ENCODE data around the gene PAQR7.

PAQR7 gene

GRCh38 chr1:25902462-25902861 is 27.0 kb upstream of the PAQR7 start:
- DNase-seq (ENCODE audit: insufficient read length, low spot score) (no peak), FAIRE-seq (no peak)
- TF ChIP-seq CTCF (IDR thresholded peaks at IDR 0.05; ENCODE audit: insufficient read depth, missing control alignments) = no peak

GRCh38 chr1:25900219-25900618 is 24.7 kb upstream of the PAQR7 start:
- FAIRE-seq (no peak), DNase-seq (ENCODE audit: insufficient read length, low spot score) (no peak)
- TF ChIP-seq CTCF (IDR thresholded peaks at IDR 0.05; ENCODE audit: insufficient read depth, missing control alignments) = no peak

- TF ChIP-seq CTCF (IDR thresholded peaks at IDR 0.05; ENCODE audit: insufficient read depth, missing control alignments) = no peak
- no peak for DNase-seq (ENCODE audit: insufficient read length, low spot score)
- no peak for FAIRE-seq
These were observed 24.3 kb upstream of the PAQR7 start for GRCh38 chr1:25899792-25900191.

- FAIRE-seq (no peak), DNase-seq (ENCODE audit: insufficient read length, low spot score) (no peak)
- TF ChIP-seq CTCF (IDR thresholded peaks at IDR 0.05; ENCODE audit: insufficient read depth, missing control alignments) = no peak
These were observed 22.9 kb upstream of the PAQR7 start for GRCh38 chr1:25898223-25899015.

GRCh38 chr1:25897754-25898153 is 22.2 kb upstream of the PAQR7 start:
- no peak for TF ChIP-seq CTCF (IDR thresholded peaks at IDR 0.05; ENCODE audit: insufficient read depth, missing control alignments)
- DNase-seq (ENCODE audit: insufficient read length, low spot score) (no peak), FAIRE-seq (no peak)

- FAIRE-seq = no peak
- TF ChIP-seq CTCF (IDR thresholded peaks at IDR 0.05; ENCODE audit: insufficient read depth, missing control alignments) = no peak
- no peak for DNase-seq (ENCODE audit: insufficient read length, low spot score)
These were observed 20.8 kb upstream of the PAQR7 start for GRCh38 chr1:25896266-25896665.

- DNase-seq (ENCODE audit: insufficient read length, low spot score) (peak; percentile 41), FAIRE-seq (no peak)
- peak; percentile 98 for TF ChIP-seq CTCF (IDR thresholded peaks at IDR 0.05; ENCODE audit: insufficient read depth, missing control alignments)
These were observed 20.0 kb upstream of the PAQR7 start for GRCh38 chr1:25895365-25895990.

All from D721Med (cell line).